Liver (tissue), 3 donors: Measurements from ENCODE around the gene GSTO2.

ENCODE experiments used
- FOXA1 ChIP-seq: IDR thresholded peaks from 2 replicates; pipeline ENCODE4 v1.6.1; 2016; ENCODE audit warnings: antibody characterized with exemption
- JUND ChIP-seq, 2 donors: IDR thresholded peaks; 2 replicates each; pipeline ENCODE4 v1.6.1; 2016; ENCODE audit warnings: antibody characterized with exemption in 2 of 2
- RAD21 ChIP-seq, 2 donors: IDR thresholded peaks; 2 replicates each; pipeline ENCODE4 v1.6.1; 2016; ENCODE audit warnings: antibody characterized with exemption in 2 of 2, mild to moderate bottlenecking in 2 of 2
- TF ChIP-seq, protein P1 (sequence below): fragments of 150-350 bp; IDR thresholded peaks from 2 replicates; pipeline ENCODE4 v1.5.1; 2017; ENCODE audit warnings: improper control_type of control experiment, low read depth, low read length; ENCODE audit not compliant: missing input control
- TF ChIP-seq, protein P2 (sequence below): IDR thresholded peaks from 2 replicates; pipeline ENCODE4 v1.6.1; 2016; ENCODE audit warnings: antibody characterized with exemption, mild to moderate bottlenecking
- donor health status: healthy.
- donor health status: healthy.

DNA sequence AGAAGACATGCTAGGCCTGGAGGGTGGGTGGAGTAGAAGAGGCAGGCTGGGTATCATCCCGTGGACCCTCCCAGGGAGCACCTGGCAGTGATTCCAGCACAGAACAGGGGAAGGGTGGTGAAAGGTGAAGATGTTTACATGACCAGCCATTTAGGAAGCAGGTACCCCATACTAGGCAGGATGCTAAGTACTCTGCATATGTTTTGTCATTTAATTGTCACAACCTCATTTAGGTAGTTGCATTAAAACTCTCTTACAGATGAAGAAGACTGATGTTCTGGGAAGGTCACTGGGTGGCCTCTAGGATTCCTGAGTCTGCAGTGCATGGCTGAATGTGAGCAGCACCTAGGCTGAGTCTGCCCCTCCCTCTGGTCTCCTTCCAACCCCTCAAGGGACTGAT lies 54.1 kb downstream of the GSTO2 start:
- TF ChIP-seq JUND (IDR thresholded peaks at IDR 0.05) (no peak), FOXA1 (no peak), RAD21 (IDR thresholded peaks at IDR 0.05) (no peak)
- TF ChIP-seq, protein P1, sequence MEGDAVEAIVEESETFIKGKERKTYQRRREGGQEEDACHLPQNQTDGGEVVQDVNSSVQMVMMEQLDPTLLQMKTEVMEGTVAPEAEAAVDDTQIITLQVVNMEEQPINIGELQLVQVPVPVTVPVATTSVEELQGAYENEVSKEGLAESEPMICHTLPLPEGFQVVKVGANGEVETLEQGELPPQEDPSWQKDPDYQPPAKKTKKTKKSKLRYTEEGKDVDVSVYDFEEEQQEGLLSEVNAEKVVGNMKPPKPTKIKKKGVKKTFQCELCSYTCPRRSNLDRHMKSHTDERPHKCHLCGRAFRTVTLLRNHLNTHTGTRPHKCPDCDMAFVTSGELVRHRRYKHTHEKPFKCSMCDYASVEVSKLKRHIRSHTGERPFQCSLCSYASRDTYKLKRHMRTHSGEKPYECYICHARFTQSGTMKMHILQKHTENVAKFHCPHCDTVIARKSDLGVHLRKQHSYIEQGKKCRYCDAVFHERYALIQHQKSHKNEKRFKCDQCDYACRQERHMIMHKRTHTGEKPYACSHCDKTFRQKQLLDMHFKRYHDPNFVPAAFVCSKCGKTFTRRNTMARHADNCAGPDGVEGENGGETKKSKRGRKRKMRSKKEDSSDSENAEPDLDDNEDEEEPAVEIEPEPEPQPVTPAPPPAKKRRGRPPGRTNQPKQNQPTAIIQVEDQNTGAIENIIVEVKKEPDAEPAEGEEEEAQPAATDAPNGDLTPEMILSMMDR, result no peak
- TF ChIP-seq, protein P2, sequence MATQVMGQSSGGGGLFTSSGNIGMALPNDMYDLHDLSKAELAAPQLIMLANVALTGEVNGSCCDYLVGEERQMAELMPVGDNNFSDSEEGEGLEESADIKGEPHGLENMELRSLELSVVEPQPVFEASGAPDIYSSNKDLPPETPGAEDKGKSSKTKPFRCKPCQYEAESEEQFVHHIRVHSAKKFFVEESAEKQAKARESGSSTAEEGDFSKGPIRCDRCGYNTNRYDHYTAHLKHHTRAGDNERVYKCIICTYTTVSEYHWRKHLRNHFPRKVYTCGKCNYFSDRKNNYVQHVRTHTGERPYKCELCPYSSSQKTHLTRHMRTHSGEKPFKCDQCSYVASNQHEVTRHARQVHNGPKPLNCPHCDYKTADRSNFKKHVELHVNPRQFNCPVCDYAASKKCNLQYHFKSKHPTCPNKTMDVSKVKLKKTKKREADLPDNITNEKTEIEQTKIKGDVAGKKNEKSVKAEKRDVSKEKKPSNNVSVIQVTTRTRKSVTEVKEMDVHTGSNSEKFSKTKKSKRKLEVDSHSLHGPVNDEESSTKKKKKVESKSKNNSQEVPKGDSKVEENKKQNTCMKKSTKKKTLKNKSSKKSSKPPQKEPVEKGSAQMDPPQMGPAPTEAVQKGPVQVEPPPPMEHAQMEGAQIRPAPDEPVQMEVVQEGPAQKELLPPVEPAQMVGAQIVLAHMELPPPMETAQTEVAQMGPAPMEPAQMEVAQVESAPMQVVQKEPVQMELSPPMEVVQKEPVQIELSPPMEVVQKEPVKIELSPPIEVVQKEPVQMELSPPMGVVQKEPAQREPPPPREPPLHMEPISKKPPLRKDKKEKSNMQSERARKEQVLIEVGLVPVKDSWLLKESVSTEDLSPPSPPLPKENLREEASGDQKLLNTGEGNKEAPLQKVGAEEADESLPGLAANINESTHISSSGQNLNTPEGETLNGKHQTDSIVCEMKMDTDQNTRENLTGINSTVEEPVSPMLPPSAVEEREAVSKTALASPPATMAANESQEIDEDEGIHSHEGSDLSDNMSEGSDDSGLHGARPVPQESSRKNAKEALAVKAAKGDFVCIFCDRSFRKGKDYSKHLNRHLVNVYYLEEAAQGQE, result no peak
